Measurements from ENCODE around the gene UBAP1L. TPM values are rescaled to one million over a fixed set of nuclear protein-coding genes. Genes with fewer than 3 reads are reported as not detected.

Gene UBAP1L
- total RNA-seq, 1 experiment from 2014 or later, result 3.0 TPM

DNA sequence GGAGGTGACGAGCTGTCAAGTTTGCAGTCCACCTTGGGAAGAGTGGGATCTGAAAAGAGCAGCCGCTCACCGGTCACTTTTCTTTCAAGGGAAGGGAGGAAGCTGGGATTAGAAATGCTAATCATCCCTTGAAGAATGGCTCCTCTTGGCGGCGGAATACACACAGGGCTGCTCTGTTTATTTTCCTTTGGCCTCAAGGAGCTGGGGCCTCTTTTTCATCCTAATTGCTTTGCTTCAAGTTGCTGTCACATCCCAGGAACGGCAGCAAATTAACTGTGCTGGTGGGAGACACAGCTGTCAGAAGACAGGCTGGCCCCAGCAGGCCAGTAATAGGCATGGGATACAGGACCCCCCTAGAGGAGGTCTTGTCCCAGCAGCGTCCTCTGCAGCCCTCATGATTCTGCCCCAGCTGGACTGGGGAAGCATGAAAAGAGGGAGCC is 31.7 kb downstream of the UBAP1L start:
- TF ChIP-seq, protein P1, sequence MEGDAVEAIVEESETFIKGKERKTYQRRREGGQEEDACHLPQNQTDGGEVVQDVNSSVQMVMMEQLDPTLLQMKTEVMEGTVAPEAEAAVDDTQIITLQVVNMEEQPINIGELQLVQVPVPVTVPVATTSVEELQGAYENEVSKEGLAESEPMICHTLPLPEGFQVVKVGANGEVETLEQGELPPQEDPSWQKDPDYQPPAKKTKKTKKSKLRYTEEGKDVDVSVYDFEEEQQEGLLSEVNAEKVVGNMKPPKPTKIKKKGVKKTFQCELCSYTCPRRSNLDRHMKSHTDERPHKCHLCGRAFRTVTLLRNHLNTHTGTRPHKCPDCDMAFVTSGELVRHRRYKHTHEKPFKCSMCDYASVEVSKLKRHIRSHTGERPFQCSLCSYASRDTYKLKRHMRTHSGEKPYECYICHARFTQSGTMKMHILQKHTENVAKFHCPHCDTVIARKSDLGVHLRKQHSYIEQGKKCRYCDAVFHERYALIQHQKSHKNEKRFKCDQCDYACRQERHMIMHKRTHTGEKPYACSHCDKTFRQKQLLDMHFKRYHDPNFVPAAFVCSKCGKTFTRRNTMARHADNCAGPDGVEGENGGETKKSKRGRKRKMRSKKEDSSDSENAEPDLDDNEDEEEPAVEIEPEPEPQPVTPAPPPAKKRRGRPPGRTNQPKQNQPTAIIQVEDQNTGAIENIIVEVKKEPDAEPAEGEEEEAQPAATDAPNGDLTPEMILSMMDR (conservative IDR thresholded peaks at IDR 0.05), result peak; percentile 51; the same call in 2 of the 3 replicates
- Histone ChIP-seq H3K79me2 (ENCODE audit: insufficient read depth, low read length) (no peaks in the 10 kb centered on the region), H3K18ac (ENCODE audit: insufficient read length, low read depth, low read length) (no peak overlapping the region), H4K20me1 (ENCODE audit: control insufficient read depth, insufficient read depth, insufficient read length) (no peaks in the 10 kb centered on the region), H3K27ac (ENCODE audit: insufficient read length, low read depth, low read length) (peak overlapping the region; percentile 73), H4K5ac (ENCODE audit: insufficient read length, low read depth, low read length) (no peak overlapping the region), H3K4ac (ENCODE audit: low read depth, low read length) (no peak overlapping the region), H3K27me3 (ENCODE audit: insufficient read depth, low read length) (no peaks in the 10 kb centered on the region), H3T11ph (ENCODE audit: low read length) (no peak overlapping the region), H2BK15ac (ENCODE audit: low read depth, low read length) (no peak overlapping the region), H3K56ac (ENCODE audit: insufficient read length, low read depth, low read length) (no peak overlapping the region), H2BK5ac (ENCODE audit: insufficient read length, low read length) (no peak overlapping the region), H2BK120ac (ENCODE audit: low read depth, low read length, poor library complexity, severe bottlenecking) (no peak overlapping the region), H3K4me1 (ENCODE audit: insufficient read depth, low read length) (peaks cover 16% of the 10 kb centered on the region; the same call in 1 of the 2 replicates), H3K23ac (ENCODE audit: insufficient read length, low read depth, low read length) (no peak overlapping the region), H2BK20ac (ENCODE audit: low read depth, low read length, poor library complexity, severe bottlenecking) (no peak overlapping the region), H4K91ac (ENCODE audit: insufficient read length, low read depth, low read length) (no peak overlapping the region), H3K14ac (ENCODE audit: insufficient read depth, low read length) (no peak overlapping the region), H2AFZ (ENCODE audit: low read length) (no peak overlapping the region), H3K23me2 (ENCODE audit: insufficient read length, low read depth, low read length, poor library complexity, severe bottlenecking) (no peaks in the 10 kb centered on the region), H3K9ac (ENCODE audit: extremely low read depth, insufficient read length, low read length) (no peak overlapping the region), H2BK12ac (ENCODE audit: insufficient read length, low read depth, low read length) (no peak overlapping the region), H3K9me3 (ENCODE audit: control insufficient read depth, low read depth, low read length) (no peaks in the 10 kb centered on the region), H3K79me1 (ENCODE audit: insufficient read depth, low read depth, low read length, poor library complexity, severe bottlenecking) (no peaks in the 10 kb centered on the region), H3K4me2 (ENCODE audit: insufficient read depth, insufficient read length, low read length) (peak overlapping the region; percentile 32), H4K8ac (replicated peaks; ENCODE audit: insufficient read length, low read depth, low read length) (no peak overlapping the region), H2AK5ac (ENCODE audit: insufficient read length, low read length) (no peak overlapping the region)
- peak overlapping the region in 2 of 3 experiments; percentile 88 to 91; a peak in 4 of 7 replicates for H3K27ac Mint-ChIP-seq
- DNase-seq, result peak; percentile 61
- no peaks in the 10 kb centered on the region; a peak in 2 of 5 replicates for H3K9me3 Mint-ChIP-seq
- peaks cover 53 to 67% of the 10 kb centered on the region in 2 experiments for H3K4me1 Mint-ChIP-seq
- H3K36me3 Mint-ChIP-seq (ENCODE audit: insufficient read depth in 1 of 3, low read depth in 3 of 3), result no peaks in the 10 kb centered on the region
- H3K27me3 Mint-ChIP-seq (ENCODE audit: low read depth), result peaks cover 32% of the 10 kb centered on the region
- H3K4me3 Mint-ChIP-seq, result peak overlapping the region; percentile 39 to 66
- WGBS (ENCODE audit: extremely low coverage, insufficient read length, low lambda C conversion rate), result no CpG with 5 or more reads among the region's 7 CpGs

All from H9 (cell line).